ENCODE measurements around the gene SELENOT.

The SELENOT gene

DNA sequence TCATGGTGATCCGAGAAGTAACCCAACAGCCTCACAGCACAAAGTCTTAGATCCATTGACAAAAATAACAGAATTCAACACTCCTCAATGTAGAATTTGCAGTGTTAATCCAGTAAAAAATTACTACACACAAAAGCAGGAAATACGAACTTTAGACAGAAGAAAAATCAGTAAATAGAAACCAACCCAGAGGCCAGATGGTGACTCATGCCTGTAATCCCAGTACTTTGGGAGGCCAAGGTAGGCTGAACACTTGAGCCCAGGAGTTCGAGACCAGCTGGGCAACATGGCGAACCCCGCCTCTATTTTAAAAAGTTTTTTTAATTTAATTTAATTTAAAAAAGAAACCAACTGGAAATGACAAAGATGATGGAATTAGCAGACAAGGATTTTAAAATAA is 36.1 kb downstream of the SELENOT start:
- Histone ChIP-seq H3K79me2 (ENCODE audit: insufficient read depth, low read length) (no peaks in the 10 kb centered on the region), H3K9ac (ENCODE audit: low read depth, low read length, poor library complexity, severe bottlenecking) (no peak overlapping the region), H2AFZ (ENCODE audit: low read length) (no peak overlapping the region), H4K20me1 (ENCODE audit: insufficient read depth, low read length, poor library complexity, severe bottlenecking) (no peaks in the 10 kb centered on the region), H3K9me3 (ENCODE audit: insufficient read depth, low read depth, low read length) (no peaks in the 10 kb centered on the region), H3K36me3 (ENCODE audit: insufficient read depth, low read length) (no peaks in the 10 kb centered on the region), H3K4me3 (ENCODE audit: low read length, poor library complexity, severe bottlenecking) (no peak overlapping the region), H3K27me3 (ENCODE audit: insufficient read depth, low read length, poor library complexity, severe bottlenecking) (no peaks in the 10 kb centered on the region), H3F3A (ENCODE audit: low read depth) (no peaks in the 10 kb centered on the region), H3K4me1 (ENCODE audit: insufficient read depth, low read length, poor library complexity, severe bottlenecking) (peaks cover 13% of the 10 kb centered on the region), H3K9me2 (replicated peaks; ENCODE audit: low read depth, low read length) (no peaks in the 10 kb centered on the region), H3K4me2 (ENCODE audit: low read depth, low read length, poor library complexity, severe bottlenecking) (no peak overlapping the region)
- TF ChIP-seq, protein P1, sequence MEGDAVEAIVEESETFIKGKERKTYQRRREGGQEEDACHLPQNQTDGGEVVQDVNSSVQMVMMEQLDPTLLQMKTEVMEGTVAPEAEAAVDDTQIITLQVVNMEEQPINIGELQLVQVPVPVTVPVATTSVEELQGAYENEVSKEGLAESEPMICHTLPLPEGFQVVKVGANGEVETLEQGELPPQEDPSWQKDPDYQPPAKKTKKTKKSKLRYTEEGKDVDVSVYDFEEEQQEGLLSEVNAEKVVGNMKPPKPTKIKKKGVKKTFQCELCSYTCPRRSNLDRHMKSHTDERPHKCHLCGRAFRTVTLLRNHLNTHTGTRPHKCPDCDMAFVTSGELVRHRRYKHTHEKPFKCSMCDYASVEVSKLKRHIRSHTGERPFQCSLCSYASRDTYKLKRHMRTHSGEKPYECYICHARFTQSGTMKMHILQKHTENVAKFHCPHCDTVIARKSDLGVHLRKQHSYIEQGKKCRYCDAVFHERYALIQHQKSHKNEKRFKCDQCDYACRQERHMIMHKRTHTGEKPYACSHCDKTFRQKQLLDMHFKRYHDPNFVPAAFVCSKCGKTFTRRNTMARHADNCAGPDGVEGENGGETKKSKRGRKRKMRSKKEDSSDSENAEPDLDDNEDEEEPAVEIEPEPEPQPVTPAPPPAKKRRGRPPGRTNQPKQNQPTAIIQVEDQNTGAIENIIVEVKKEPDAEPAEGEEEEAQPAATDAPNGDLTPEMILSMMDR (conservative IDR thresholded peaks at IDR 0.05; ENCODE audit: low read length) = no peak
- TF ChIP-seq EZH2phosphoT487 (IDR thresholded peaks at IDR 0.05; ENCODE audit: borderline replicate concordance) = no peak

DNA sequence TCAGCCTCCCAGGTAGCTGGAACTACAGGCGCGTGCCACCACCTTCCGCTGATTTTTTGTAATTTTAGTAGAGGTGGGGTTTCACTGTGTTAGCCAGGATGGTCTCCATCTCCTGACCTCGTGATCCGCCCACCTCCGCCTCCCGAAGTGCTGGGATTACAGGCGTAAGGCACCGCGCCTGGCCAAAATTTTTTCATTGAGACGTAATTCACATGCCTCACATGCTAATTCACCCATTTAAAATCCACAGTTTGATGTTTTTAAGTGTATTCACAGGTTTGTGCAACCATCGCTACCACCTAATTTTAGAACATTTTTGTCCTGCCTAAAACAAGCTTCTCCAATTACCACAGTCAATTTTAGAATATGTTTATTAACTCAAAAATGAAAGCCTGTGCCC is 37.1 kb downstream of the SELENOT start:
- H3K9me2 ChIP-seq (replicated peaks; ENCODE audit: low read depth, low read length) = no peaks in the 10 kb centered on the region
- H3K4me2 ChIP-seq (ENCODE audit: low read depth, low read length, poor library complexity, severe bottlenecking) = no peak overlapping the region
- H2AFZ ChIP-seq (ENCODE audit: low read length) = no peak overlapping the region
- peaks cover 9% of the 10 kb centered on the region for H3K4me1 ChIP-seq (ENCODE audit: insufficient read depth, low read length, poor library complexity, severe bottlenecking)
- H3K9ac ChIP-seq (ENCODE audit: low read depth, low read length, poor library complexity, severe bottlenecking) = no peak overlapping the region
- no peaks in the 10 kb centered on the region for H3K36me3 ChIP-seq (ENCODE audit: insufficient read depth, low read length)
- H3K79me2 ChIP-seq (ENCODE audit: insufficient read depth, low read length) = no peaks in the 10 kb centered on the region
- no peaks in the 10 kb centered on the region for H3F3A ChIP-seq (ENCODE audit: low read depth)
- no peaks in the 10 kb centered on the region for H4K20me1 ChIP-seq (ENCODE audit: insufficient read depth, low read length, poor library complexity, severe bottlenecking)
- no peaks in the 10 kb centered on the region for H3K9me3 ChIP-seq (ENCODE audit: insufficient read depth, low read depth, low read length)
- no peaks in the 10 kb centered on the region for H3K27me3 ChIP-seq (ENCODE audit: insufficient read depth, low read length, poor library complexity, severe bottlenecking)
- no peak overlapping the region for H3K4me3 ChIP-seq (ENCODE audit: low read length, poor library complexity, severe bottlenecking)
- no peak for TF ChIP-seq EZH2phosphoT487 (IDR thresholded peaks at IDR 0.05; ENCODE audit: borderline replicate concordance)
- TF ChIP-seq, protein P1 (conservative IDR thresholded peaks at IDR 0.05; ENCODE audit: low read length) = no peak

DNA sequence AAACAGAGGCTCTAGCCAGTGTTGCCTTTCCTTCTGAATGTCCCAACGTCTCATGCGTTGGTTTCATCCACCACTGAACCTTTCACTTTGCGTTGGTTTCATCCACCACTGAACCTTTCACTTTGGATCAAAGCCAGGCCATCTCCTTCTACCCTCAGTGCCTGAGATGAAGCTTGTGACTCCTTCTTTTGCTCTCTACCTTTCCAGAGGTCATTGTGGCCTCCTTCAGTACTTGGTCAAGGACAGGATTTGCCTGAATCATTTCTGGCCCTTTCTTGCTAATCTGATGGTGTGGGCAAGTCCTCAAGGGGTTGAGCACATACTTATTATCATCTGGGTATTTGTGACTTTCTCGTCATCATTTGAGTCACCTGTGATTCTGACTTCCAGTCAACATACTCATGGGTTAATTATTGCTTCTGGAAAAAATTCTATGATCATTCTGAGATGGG is 50.0 kb downstream of the SELENOT start:
- no peaks in the 10 kb centered on the region for H3K4me1 ChIP-seq (ENCODE audit: insufficient read depth, low read length, poor library complexity, severe bottlenecking)
- H3K9me2 ChIP-seq (replicated peaks; ENCODE audit: low read depth, low read length) = no peaks in the 10 kb centered on the region
- no peaks in the 10 kb centered on the region for H3K27me3 ChIP-seq (ENCODE audit: insufficient read depth, low read length, poor library complexity, severe bottlenecking)
- TF ChIP-seq, protein P1 (conservative IDR thresholded peaks at IDR 0.05; ENCODE audit: low read length) = no peak
- no peak for TF ChIP-seq EZH2phosphoT487 (IDR thresholded peaks at IDR 0.05; ENCODE audit: borderline replicate concordance)
- H3K9ac ChIP-seq (ENCODE audit: low read depth, low read length, poor library complexity, severe bottlenecking) = no peak overlapping the region
- no peak overlapping the region for H3K4me2 ChIP-seq (ENCODE audit: low read depth, low read length, poor library complexity, severe bottlenecking)
- H3K9me3 ChIP-seq (ENCODE audit: insufficient read depth, low read depth, low read length) = no peaks in the 10 kb centered on the region
- no peaks in the 10 kb centered on the region for H4K20me1 ChIP-seq (ENCODE audit: insufficient read depth, low read length, poor library complexity, severe bottlenecking)
- no peaks in the 10 kb centered on the region for H3K79me2 ChIP-seq (ENCODE audit: insufficient read depth, low read length)
- no peak overlapping the region for H2AFZ ChIP-seq (ENCODE audit: low read length)
- H3F3A ChIP-seq (ENCODE audit: low read depth) = no peaks in the 10 kb centered on the region
- H3K36me3 ChIP-seq (ENCODE audit: insufficient read depth, low read length) = no peaks in the 10 kb centered on the region
- H3K4me3 ChIP-seq (ENCODE audit: low read length, poor library complexity, severe bottlenecking) = no peak overlapping the region
